ENCODE data around the gene UGT1A10.

- TF ChIP-seq FOXJ3 (CRISPR knock-in tag; IDR thresholded peaks at IDR 0.05; ENCODE audit: borderline replicate concordance) (no peak), SNRNP70 (IDR thresholded peaks at IDR 0.05; ENCODE audit: low read depth, low read length) (no peak), NR3C1 (CRISPR knock-in tag; IDR thresholded peaks at IDR 0.05) (no peak), JUND (CRISPR knock-in tag; IDR thresholded peaks at IDR 0.05) (no peak), TBP (CRISPR knock-in tag; IDR thresholded peaks at IDR 0.05) (no peak), ZNF354B (CRISPR knock-in tag; IDR thresholded peaks at IDR 0.05) (no peak), POLR2A (IDR thresholded peaks at IDR 0.05; ENCODE audit: insufficient read depth in 1 of 2, low read depth in 2 of 2, low read length in 2 of 2) (no peak), RAD21 (CRISPR knock-in tag; IDR thresholded peaks at IDR 0.05) (no peak), ATF2 (CRISPR knock-in tag; IDR thresholded peaks at IDR 0.05) (no peak)
- TF ChIP-seq, protein P1, sequence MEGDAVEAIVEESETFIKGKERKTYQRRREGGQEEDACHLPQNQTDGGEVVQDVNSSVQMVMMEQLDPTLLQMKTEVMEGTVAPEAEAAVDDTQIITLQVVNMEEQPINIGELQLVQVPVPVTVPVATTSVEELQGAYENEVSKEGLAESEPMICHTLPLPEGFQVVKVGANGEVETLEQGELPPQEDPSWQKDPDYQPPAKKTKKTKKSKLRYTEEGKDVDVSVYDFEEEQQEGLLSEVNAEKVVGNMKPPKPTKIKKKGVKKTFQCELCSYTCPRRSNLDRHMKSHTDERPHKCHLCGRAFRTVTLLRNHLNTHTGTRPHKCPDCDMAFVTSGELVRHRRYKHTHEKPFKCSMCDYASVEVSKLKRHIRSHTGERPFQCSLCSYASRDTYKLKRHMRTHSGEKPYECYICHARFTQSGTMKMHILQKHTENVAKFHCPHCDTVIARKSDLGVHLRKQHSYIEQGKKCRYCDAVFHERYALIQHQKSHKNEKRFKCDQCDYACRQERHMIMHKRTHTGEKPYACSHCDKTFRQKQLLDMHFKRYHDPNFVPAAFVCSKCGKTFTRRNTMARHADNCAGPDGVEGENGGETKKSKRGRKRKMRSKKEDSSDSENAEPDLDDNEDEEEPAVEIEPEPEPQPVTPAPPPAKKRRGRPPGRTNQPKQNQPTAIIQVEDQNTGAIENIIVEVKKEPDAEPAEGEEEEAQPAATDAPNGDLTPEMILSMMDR (CRISPR knock-in tag; IDR thresholded peaks at IDR 0.05) = no peak
- TF ChIP-seq, protein P2, sequence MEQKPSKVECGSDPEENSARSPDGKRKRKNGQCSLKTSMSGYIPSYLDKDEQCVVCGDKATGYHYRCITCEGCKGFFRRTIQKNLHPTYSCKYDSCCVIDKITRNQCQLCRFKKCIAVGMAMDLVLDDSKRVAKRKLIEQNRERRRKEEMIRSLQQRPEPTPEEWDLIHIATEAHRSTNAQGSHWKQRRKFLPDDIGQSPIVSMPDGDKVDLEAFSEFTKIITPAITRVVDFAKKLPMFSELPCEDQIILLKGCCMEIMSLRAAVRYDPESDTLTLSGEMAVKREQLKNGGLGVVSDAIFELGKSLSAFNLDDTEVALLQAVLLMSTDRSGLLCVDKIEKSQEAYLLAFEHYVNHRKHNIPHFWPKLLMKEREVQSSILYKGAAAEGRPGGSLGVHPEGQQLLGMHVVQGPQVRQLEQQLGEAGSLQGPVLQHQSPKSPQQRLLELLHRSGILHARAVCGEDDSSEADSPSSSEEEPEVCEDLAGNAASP (CRISPR knock-in tag; IDR thresholded peaks at IDR 0.05; ENCODE audit: borderline replicate concordance) = no peak
These were observed 43.0 kb upstream of the UGT1A10 start for GRCh38 chr2:233593201-233593600.
